ENCODE results near the gene TSEN2.
"Not testable (repeated sequence)": the region's sequence is repeated elsewhere in the genome, so short reads cannot be mapped to it uniquely, and the experiment has no call there.

TSEN2 gene

DNA sequence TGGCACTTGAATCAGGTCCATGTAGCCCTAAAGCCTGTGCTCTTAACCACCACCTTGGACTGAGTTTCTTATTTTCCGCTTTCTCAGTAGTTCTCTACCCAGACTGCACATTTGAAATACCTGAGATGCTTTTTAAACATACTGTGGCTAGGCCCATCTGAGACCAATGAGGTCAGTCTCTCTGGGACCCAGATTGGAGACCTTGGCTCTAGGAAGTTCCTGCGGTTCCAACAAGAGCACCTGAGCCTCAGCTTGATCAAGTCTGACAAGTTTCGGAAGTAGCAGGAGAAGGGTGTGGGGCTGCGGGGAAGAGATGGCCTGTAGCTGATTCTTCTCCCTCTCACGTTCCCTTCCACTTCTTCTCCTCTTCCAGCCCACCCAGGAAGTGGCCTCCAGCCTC is 11.5 kb upstream of the TSEN2 start:
- no peak for DNase-seq

DNA sequence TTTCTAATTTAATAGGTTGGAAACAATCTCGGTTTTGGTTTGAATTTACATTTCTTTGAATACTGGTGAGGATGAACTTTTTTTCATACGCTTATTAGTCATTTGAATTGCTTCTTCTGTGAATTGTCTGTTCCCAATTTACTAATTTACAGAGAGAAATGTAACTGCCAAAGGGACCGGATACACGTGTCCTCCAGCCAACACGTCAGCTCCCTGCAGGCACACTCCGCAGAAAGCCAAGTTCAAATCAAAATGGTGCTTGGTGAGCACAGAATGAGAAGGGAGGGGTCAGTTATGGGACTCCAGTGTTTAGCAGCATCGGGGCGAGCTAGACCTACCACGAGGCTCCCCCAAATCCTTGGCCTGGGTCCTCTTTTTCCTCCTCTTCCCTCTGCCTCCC is 10.8 kb upstream of the TSEN2 start:
- no peak for DNase-seq

DNA sequence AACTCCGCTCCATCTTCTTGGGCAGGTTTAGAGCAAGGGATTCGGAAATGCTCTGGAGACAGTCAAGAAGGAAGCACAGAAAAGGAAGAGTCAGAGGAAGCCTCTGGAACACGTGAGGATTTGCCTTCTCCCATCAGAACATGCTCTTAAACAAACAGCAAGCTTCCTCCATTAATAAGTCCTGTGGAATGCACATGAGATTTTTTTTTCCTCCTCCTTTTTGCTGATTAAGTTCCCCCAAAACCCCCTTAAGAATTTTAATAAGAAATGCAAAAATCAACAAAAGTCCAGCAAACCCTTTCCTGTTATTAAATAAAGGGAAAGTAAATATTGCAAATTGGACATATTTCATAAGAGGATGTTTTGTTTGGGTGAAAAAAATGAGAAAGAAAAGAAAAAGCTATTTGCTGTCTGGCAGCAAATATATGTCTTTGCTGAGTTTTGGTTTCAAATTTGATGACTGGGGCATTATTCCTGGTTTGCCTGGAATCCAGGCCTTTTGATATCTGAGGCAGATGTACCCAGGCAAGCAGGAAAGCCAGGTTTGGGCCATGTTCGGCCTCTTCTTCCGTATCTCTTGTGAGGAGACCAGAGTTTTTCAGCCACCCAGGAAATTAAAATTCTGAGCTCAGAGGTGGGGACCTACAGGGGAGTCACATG is 7.9 kb upstream of the TSEN2 start:
- no peak for DNase-seq

DNA sequence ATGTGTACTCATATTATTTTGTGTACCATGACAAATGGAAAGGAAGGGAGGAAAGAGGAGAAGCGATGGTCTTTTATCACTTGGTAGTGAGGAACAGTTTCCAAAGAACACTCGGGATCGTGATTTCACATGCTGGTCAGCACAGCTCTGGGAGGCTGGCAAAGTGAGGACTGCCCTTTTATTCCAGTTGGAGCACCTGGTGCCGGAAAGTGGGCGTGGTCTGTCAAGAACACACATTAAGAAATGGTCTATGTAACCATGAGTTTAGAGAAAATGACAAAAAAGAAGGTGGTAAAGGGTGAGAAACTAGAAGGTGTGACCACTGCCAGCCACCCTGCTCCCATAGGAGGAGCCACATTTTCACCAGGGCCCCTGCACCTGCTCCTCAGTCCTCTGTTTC is 7.0 kb upstream of the TSEN2 start:
- no peak for DNase-seq

DNA sequence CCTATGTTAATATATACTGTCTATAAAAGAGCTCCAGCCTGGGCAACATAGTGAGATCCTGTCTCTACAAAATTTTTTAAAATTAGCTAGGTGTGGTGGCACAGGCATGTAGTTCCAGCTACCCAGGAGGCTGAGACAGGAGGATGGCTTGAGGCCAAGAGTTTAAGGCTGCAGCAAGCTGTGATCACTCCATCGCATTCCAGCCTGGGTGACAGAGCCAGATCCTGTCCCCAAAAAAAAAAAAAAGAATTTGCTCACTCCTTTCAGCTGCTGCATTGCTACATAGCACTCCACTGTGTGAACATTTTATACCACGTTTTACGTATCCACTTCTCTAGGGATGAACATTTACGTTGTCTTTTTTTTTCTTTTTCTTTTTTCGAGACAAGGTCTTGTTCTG is 6.0 kb upstream of the TSEN2 start:
- no peak for DNase-seq

DNA sequence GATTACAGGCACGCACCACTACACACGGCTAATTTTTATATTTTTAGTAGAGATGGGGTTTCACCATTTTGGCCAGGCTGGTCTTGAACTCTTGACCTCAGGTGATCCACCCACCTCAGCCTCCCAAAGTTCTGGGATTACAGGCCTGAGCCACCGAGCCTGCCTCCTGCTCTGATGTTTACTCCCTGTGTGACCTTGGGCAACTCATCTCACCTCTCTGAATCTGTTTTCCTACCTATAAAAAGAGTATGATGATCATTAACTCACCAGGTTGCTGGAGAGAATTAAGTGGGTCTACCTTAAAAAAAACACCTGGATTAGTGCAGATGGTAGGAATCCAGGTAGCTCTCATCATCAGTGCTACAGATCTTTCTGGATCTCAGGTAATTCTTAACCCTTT is 5.1 kb upstream of the TSEN2 start:
- not testable (repeated sequence) for DNase-seq

DNA sequence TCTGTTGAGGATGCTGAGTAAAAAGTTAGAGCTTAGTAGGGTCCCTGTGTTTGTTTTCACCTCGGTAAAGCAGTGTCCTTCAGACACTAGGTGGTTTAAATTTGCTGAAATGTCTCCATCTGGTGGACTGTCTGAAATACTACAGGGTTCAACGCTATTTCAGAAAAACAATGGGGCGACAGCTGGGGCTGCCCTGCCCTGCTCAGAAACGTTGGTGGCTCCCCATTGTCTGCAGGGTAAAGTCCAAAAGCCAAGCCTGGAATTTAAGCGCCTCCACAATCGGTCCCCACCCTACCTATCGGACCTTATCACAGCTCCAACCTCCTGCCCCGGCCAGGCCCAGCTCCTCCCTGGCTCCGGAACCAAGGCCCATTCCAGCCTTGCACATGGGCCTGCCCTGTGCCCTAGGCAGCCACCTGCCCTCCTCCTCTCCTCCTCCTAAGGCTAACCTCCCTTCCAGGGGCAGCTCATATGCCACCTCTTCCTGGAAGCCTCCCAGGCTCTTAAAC is 4.3 kb upstream of the TSEN2 start:
- DNase-seq: peak in 1 of 2 experiments; percentile 65

DNA sequence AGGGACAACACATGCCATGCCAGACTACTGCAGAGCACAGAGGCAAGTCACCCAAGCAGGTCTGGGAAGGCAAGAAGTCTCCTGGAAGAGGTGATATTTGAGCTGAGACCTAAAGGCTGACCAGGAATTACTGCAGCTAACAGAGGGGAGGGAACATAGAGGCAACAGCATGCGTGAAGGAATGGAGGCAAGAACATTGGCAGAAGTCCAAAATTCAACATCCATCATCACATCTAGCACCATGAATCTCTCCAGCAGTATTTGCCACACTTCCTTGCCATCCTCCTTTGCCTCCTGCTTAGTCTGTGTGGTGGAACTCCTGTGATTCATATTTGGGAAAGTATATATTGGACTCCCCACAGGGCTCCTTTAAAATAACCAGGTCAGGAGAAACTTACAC is 870 bp upstream of the TSEN2 start:
- no peak for DNase-seq

DNA sequence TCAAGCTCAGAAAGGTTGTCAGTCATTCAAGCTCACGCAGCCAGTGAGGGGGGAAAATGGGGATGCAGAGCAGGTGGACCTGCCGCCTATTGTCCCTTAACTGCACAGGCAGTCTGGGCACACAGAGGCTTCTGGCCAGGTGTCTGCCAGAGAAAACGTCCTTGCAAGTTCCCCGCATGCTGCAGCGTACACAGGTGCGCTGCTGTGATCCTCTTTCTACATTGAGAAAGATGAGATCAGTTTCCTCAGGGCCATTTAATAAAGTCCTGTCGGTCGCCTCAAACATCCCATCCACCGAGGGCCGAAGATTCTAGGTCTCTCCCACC is 445 bp upstream of the TSEN2 start:
- DNase-seq: no peak

DNA sequence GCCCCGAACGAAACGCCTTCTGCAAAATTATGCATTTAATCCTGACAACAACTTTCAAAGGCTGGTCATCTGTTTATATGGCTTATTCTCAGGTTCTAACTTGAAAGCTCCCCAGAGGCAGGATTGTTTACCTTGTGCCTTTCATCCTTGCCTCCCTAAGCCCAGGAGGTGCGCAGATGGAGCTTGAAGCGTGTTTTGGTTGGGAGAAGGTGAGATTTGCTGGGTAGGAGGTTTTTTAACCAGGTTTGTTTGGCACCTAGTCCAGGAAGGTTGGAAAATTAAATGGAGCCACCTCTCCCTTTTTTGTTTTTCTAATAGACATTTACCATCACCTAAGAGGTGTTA is 675 bp downstream of the TSEN2 start:
- DNase-seq: no peak

DNA sequence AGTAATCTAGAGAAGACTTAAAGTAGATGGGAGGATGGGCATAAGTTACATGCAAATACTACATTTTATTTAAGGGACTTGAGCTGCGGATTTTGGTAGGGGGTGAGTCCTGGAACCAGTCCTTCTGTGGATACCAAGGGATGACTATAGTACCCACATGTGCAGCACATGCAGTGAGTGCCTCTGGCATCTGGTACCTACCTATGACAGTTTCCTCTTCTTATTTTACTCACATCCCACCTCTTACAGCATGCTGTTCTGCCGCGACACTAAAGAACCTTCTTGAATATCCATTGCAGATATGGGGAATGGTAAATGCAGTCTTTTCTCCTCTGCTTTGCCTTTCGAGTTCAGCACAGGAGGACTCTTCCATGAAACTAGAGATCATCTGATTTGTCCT is 1.7 kb downstream of the TSEN2 start:
- no peak for DNase-seq

DNA sequence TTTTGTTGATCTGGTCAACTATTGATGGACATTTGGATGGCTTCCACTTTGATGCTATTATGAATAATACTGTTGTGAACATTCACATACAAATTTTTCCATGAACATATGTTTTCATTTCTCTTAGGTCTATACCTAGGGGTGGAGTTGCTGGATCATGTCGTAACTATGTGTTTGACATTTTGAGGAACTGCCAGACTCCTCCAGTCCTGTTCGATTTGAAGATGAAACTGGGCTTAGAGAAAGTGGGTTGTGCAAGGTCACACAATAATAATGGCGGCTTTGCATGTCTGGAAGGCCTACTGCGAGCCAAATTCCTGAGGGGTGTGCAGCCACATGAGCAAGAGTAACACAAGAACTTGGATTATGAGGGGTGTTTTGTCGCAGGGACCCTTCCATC is 2.6 kb downstream of the TSEN2 start:
- DNase-seq: no peak

DNA sequence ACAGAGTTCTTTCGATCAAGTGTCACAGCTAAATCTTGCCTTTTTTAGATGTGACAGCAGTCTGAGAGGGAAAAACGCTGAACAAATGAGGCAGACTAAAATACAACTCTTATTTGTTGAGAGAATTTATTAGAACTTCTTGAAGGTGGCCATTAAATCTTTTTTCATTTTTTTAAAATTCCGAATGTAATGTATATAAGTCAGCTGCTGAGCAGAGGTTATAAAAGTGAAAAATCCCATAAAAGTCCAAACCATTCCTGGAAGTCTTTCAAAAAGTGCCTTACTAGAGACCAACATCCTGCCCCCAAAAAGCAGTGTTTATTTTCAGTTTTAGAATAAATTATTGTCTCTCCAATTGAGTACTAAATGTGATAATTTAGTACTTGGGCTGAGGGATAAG is 3.1 kb downstream of the TSEN2 start:
- DNase-seq: no peak

DNA sequence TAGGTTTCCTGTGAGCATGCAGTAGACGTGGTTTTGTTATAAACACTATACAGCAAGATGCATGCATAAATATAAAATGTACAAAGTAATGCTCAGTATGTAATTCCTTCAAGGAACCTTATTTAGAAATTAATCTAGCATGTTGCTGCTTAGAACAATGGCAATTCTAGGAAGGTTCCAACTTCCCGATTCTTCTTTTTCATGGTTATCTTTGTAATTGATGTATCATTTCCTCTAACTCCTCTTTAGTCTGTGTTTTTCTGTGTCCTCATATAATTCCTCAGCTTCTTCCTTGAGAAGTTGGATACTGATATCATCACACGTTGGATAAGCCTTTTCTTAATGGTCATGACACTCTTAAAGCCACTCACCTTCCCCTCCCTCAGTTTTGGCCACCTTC is 3.5 kb downstream of the TSEN2 start:
- no peak for DNase-seq

DNA sequence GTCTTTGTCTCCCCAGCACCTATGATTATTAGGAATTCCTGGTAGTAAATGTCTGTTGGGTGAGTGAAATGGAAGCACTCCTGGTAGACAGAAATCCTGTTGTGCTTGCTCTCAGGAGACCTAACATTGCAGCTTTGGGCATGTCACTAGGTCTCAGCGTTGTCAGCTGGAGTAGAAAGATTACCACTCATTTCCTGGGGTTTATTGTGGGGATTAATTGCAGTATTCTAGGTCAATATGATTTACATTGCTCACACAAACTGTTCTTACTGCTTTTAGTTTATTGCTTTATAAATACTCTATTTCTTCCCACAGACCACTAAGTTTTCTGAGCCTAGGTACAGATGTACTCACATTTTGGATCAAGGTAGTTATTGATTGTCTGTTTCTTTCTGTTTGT is 5.1 kb downstream of the TSEN2 start:
- DNase-seq: no peak

DNA sequence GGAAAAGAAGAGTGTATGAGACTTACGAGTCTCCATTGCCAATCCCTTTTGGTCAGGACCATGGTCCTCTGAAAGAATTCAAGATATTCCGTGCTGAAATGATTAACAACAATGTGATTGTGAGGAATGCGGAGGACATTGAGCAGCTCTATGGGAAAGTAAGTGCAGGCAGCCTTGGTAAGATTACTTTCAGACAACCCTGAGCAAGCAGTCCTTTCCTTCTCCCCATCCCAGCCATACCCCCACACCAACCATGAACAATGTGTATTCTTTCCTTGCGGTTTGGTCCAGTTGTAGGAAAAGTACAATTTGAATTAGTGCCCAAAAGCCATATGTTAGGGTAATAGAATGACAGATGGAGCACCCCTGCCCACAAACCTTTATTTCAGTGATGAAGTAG is 5.6 kb downstream of the TSEN2 start:
- DNase-seq: no peak

DNA sequence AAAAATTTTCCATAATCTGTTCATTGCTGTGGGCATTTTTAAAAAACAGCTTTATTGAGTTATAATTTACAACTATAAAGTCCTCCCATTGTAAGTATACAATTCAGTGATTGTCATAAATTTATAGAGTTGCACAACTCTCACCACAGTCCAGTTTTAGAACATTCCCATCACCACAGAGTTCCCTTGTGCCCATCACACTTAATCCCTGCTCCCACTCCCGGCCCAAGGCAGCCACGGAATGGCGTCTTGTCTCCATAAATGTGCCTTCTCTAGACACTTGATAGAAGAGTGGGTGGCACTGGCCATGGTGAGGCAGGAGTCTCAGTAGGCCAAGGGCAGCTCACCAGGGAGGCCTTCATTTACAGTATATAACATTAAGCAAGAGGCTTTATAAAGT is 6.3 kb downstream of the TSEN2 start:
- no peak for DNase-seq

DNA sequence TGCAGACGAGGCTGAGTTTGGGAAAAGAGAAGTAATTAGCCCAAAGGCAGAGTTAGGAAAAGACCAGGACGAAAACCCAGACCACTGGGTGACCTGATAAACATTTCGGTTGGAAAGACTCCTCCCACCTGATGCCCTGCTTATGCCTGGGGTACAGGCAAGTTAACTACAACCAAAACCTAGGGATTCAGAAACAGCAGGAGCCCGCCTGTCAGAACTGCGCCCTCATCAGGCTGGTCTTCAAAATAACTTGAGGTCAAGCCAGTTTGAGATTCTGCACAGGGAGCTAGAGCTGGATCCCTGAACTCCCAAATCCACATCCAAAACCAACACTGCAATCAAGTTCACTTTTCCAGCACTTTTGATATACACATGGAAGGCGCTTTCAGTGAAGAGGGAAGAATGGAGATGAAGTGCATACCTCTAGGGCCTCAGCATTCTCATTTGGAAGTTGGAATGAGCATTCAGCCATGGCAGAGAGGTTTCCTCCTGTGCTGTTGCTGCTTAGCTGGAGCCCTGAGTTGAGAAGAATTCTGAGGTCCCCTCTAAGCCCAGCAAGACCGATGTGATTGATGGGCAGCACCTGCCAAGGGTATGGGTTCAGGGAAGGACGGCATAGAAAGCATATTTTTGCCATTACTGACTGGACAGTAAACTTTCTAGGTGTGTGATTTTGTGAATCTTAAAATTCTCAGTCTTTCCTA is 11.6 kb downstream of the TSEN2 start:
- no peak for DNase-seq

DNA sequence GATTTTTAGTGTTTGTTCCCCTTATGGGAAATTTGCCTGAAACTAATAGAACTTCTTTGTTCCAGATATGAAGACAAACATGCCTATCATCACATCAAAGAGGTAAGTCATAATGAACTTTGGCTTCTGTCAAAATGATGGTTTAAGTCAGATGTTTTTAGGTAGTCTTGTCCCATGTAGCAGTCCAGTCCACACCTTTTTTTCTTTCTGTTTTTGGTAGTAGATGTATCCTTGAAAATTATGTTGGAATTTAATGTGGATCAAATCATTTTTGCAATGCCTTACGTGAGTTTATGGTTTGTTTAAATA is 12.1 kb downstream of the TSEN2 start:
- DNase-seq: no peak

DNA sequence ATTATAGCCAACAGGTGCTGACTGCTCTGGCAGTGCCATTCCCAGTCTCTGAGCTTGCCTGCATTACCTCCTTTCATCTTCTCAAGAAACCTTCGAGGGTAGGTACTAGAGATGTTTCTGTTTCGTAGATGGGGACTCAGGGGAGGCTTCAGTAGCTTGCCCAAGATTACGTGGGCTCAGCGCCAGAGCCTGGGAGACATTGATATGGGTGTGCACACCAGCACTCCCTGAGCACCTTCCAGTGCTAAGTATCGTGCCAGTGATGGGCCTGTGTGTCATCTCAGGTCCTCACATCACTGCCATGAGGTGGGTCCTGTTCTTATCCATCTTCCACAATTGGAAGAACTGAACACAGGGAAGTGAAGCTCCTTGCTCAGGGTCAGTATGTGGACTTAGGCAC is 15.2 kb downstream of the TSEN2 start:
- DNase-seq: no peak

DNA sequence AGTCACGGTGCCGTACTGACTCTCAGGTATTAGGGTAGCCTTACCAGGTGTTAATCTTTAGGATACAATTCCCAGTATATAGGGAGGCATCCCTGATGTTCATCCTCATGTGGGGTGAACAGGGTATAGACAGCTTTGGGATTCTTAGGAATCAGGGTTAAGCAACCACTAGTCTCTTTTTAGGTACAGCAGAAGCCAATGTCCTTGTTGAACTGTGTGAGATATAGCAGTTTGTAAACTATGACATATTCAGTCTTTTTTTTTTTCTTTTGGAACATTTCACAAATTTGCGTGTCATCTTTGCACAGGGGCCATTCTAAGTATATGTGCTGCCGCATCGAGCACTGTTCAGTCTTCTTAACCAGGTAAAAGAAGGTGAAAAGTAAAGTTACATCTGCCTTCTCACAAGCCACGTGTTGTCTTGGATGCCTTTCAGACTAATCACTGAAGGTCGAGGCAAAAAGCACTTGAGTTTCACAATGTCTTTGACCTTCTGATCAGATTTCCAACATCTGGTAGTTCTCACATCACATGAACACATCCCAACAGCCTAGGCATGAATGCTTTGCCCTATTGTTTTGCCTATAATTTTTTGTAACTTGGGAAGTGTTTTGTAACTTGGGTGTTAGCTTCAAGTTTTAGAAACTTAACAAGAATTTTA is 17.2 kb downstream of the TSEN2 start:
- DNase-seq: no peak

DNA sequence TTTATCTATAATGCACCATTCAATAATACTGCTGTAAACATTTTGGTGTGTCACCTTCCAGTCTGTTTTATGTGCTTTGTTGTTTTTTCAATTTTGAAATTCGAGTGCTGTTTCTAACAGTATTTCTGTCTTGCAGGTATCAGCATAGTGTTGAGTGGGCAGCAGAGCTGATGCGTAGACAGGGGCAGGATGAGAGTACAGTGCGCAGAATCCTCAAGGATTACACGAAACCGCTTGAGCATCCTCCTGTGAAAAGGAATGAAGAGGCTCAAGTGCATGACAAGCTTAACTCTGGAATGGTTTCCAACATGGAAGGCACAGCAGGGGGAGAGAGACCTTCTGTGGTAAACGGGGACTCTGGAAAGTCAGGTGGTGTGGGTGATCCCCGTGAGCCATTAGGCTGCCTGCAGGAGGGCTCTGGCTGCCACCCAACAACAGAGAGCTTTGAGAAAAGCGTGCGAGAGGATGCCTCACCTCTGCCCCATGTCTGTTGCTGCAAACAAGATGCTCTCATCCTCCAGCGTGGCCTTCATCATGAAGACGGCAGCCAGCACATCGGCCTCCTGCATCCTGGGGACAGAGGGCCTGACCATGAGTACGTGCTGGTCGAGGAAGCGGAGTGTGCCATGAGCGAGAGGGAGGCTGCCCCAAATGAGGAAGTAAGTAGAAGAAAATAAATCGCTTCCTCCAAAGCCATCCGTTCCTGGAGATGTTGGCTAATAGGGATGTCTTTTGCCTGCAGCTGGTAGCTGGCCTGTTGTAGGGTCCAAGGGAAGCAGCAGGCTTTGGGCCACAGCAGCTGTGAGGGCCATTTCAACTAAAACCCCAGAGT is 19.1 kb downstream of the TSEN2 start:
- no peak for DNase-seq

DNA sequence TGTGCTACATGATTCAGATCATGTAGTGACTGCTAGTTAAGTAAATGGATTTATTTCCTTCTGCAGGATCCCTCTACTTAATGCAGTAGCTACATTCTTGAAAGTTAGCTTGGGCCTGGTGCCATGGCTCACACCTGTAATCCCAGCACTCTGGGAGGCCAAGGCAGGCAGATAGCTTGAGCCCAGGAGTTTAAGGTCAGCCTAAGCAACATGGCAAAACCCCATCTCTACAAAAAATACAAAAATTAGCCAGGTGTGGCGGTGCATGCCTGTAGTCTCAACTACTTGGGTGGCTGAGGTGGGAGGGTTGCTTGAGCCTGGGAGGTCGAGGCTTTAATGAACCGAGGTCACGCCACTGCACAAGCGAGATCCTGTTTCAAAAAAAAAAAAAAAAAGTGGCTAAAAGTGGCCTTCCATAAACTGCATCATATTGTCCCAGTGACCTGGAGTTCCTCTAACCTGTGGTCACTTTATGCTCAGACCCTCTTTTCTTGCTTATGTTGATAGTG is 22.0 kb downstream of the TSEN2 start:
- DNase-seq: no peak
